H1 (cell line): ENCODE data around the gene MEF2C. TPM values are rescaled to one million over a fixed set of nuclear protein-coding genes. Genes with fewer than 3 reads are reported as not detected.

Experiments
- CTCF ChIA-PET: fragments of 300-600 bp; sonication (Branson Sonifier 250); formaldehyde crosslinking; loops from one replicate; lab custom pipeline; 2021; ENCODE audit not compliant: partially characterized antibody; lab: Charles Lee
- POLR2A ChIA-PET: fragments of 300-600 bp; sonication (Branson Sonifier 250); formaldehyde crosslinking; loops from one replicate; lab custom pipeline; 2021; ENCODE audit warnings: inconsistent platforms; ENCODE audit not compliant: partially characterized antibody; lab: Charles Lee
- DNase-seq, 2 experiments: peaks; one replicate each; pipeline versions ENCODE4 v3.0.0 to v3.0.0-alpha.2; 2010 to 2022; ENCODE audit warnings: low spot score in 2 of 2, low read depth in 1 of 2, mixed read lengths in 1 of 2
- FAIRE-seq: peaks from 2 replicates; lab custom pipeline; 2011; peaks lifted over from hg19 to GRCh38; lab: Jason Lieb, UNC
- H2AFZ ChIP-seq: 2 replicates; pipeline ENCODE4 v1.8.1; 2012; ENCODE audit warnings: low read length, inconsistent platforms
- H2AK5ac ChIP-seq: 2 replicates; pipeline ENCODE4 v1.6.1; 2013; ENCODE audit warnings: low read depth, low read length
- H2BK120ac ChIP-seq: replicated peaks from 2 replicates; pipeline ENCODE3; 2013; ENCODE audit warnings: low read depth, low read length, inconsistent platforms
- H2BK12ac ChIP-seq: 2 replicates; pipeline ENCODE4 v1.6.1; 2013; ENCODE audit warnings: low read depth, low read length
- H2BK15ac ChIP-seq: 2 replicates; pipeline ENCODE4 v1.6.1; 2013; ENCODE audit warnings: low read length
- H2BK20ac ChIP-seq: 2 replicates; pipeline ENCODE4 v1.6.1; 2013; ENCODE audit warnings: low read length
- H2BK5ac ChIP-seq: 2 replicates; pipeline ENCODE4 v1.6.1; 2013; ENCODE audit warnings: low read depth, low read length
- H3K14ac ChIP-seq: 2 replicates; pipeline ENCODE4 v1.6.1; 2013; ENCODE audit warnings: inconsistent platforms; ENCODE audit not compliant: insufficient read length
- H3K18ac ChIP-seq: 2 replicates; pipeline ENCODE4 v1.6.1; 2013; ENCODE audit warnings: low read length; ENCODE audit errors: extremely low read depth
- H3K23ac ChIP-seq: 2 replicates; pipeline ENCODE4 v1.6.1; 2013; ENCODE audit warnings: inconsistent platforms; ENCODE audit not compliant: insufficient read length
- H3K23me2 ChIP-seq: 2 replicates; pipeline ENCODE4 v1.6.1; 2013; ENCODE audit warnings: low read depth, low read length
- H3K27ac ChIP-seq: 2 replicates; pipeline ENCODE4 v1.6.1; 2011; ENCODE audit warnings: low read depth, low read length, inconsistent platforms
- H3K27me3 ChIP-seq, 4 experiments: replicated peaks in 1 of 4; 1 replicate in 1 of 4; 2 replicates in 3 of 4; pipeline versions ENCODE4 v1.6.1 to v1.8.1; 2011 to 2013; ENCODE audit warnings: low read length in 3 of 4, mild to moderate bottlenecking in 3 of 4, inconsistent platforms in 2 of 4, mixed read lengths in 2 of 4, moderate library complexity in 1 of 4; ENCODE audit not compliant: control insufficient read depth in 3 of 4, insufficient read depth in 3 of 4; ENCODE audit errors: extremely low read depth in 1 of 4
- H3K36me3 ChIP-seq, 4 experiments: 2 replicates each; pipeline versions ENCODE4 v1.6.1 to v1.8.1; 2011 to 2013; ENCODE audit warnings: mild to moderate bottlenecking in 4 of 4, low read length in 3 of 4, moderate library complexity in 2 of 4, control low read depth in 1 of 4, inconsistent platforms in 1 of 4; ENCODE audit not compliant: insufficient read depth in 4 of 4, control insufficient read depth in 2 of 4
- H3K4ac ChIP-seq: replicated peaks from 2 replicates; pipeline ENCODE3; 2013; ENCODE audit warnings: low read length, low read depth, mixed read lengths, inconsistent platforms; ENCODE audit not compliant: insufficient read length
- H3K4me1 ChIP-seq, 4 experiments: replicated peaks in 1 of 4; 1 replicate in 1 of 4; 2 replicates in 3 of 4; pipeline versions ENCODE4 v1.6.1 to v1.8.1; 2011 to 2013; ENCODE audit warnings: low read length in 3 of 4, inconsistent platforms in 2 of 4, mixed read lengths in 1 of 4; ENCODE audit not compliant: insufficient read depth in 4 of 4, control insufficient read depth in 3 of 4
- H3K4me2 ChIP-seq, 2 experiments: 2 replicates each; pipeline versions ENCODE4 v1.6.1 to v1.8.1; 2011 to 2013; ENCODE audit warnings: low read depth in 2 of 2, low read length in 2 of 2, control low read depth in 1 of 2, inconsistent platforms in 1 of 2, mild to moderate bottlenecking in 1 of 2; ENCODE audit not compliant: insufficient read depth in 1 of 2
- H3K4me3 ChIP-seq, 4 experiments: fragments of 200-600, 300-600 bp in 1 of 4; sonication (generic), shearing (Covaris generic), sonication (Bioruptor Twin) in 1 of 4; 2 replicates each; pipeline versions ENCODE4 v1.5.1 to v1.8.1; 2011 to 2016; ENCODE audit warnings: low read length in 4 of 4, low read depth in 3 of 4, control low read depth in 2 of 4, inconsistent platforms in 2 of 4, mild to moderate bottlenecking in 2 of 4, mixed read lengths in 1 of 4, moderate library complexity in 1 of 4; ENCODE audit not compliant: insufficient read depth in 2 of 4; ENCODE audit errors: extremely low read depth in 1 of 4
- H3K56ac ChIP-seq: replicated peaks from 2 replicates; pipeline ENCODE3; 2013; ENCODE audit warnings: low read depth, mild to moderate bottlenecking, mixed read lengths, low read length, inconsistent platforms; ENCODE audit not compliant: insufficient read length
- H3K79me1 ChIP-seq: 2 replicates; pipeline ENCODE4 v1.6.1; 2013; ENCODE audit warnings: low read depth, low read length, control low read depth
- H3K79me2 ChIP-seq, 2 experiments: 2 replicates each; pipeline versions ENCODE4 v1.6.1 to v1.8.1; 2012 to 2013; ENCODE audit warnings: low read length in 2 of 2, mild to moderate bottlenecking in 2 of 2, inconsistent platforms in 1 of 2; ENCODE audit not compliant: insufficient read depth in 2 of 2, control insufficient read depth in 1 of 2
- H3K9ac ChIP-seq, 4 experiments: replicated peaks in 1 of 4; 1 replicate in 1 of 4; 2 replicates in 3 of 4; pipeline versions ENCODE4 v1.6.1 to v1.8.1; 2011 to 2013; ENCODE audit warnings: low read depth in 3 of 4, low read length in 3 of 4, control low read depth in 2 of 4, mild to moderate bottlenecking in 2 of 4, moderate library complexity in 2 of 4, inconsistent platforms in 1 of 4; ENCODE audit errors: extremely low read depth in 1 of 4
- H3K9me3 ChIP-seq, 2 experiments: 2 replicates each; pipeline versions ENCODE4 v1.6.1 to v1.8.1; 2012 to 2013; ENCODE audit warnings: mild to moderate bottlenecking in 2 of 2, moderate library complexity in 2 of 2, control low read depth in 1 of 2, inconsistent platforms in 1 of 2, low read depth in 1 of 2, low read length in 1 of 2, mixed read lengths in 1 of 2; ENCODE audit not compliant: insufficient read depth in 2 of 2
- H4K20me1 ChIP-seq, 2 experiments: replicated peaks in 1 of 2; 2 replicates each; pipeline versions ENCODE3 to v1.8.1; 2011 to 2013; ENCODE audit warnings: inconsistent platforms in 2 of 2, low read length in 2 of 2, mild to moderate bottlenecking in 1 of 2; ENCODE audit not compliant: insufficient read depth in 2 of 2, control insufficient read depth in 1 of 2
- H4K5ac ChIP-seq: 2 replicates; pipeline ENCODE4 v1.6.1; 2013; ENCODE audit warnings: low read length, low read depth, mixed read lengths, inconsistent platforms; ENCODE audit not compliant: insufficient read length
- H4K8ac ChIP-seq: 2 replicates; pipeline ENCODE4 v1.8.0; 2013; ENCODE audit warnings: mild to moderate bottlenecking, moderate library complexity, low read length, inconsistent platforms; ENCODE audit not compliant: insufficient read depth; ENCODE audit errors: extremely low read depth
- H4K91ac ChIP-seq: replicated peaks from 2 replicates; pipeline ENCODE3; 2013; ENCODE audit warnings: low read length, mixed read lengths, inconsistent platforms; ENCODE audit not compliant: insufficient read length
- CBX8 ChIP-seq: fragments of 300-800, 300-1000 bp; sonication (generic); IDR thresholded peaks from 2 replicates; pipeline ENCODE4 v1.7.1; 2016; ENCODE audit warnings: low read depth, low read length, borderline replicate concordance
- CEBPB ChIP-seq: IDR thresholded peaks from 2 replicates; pipeline ENCODE4 v1.6.1; 2012; ENCODE audit warnings: low read depth, low read length
- CREB1 ChIP-seq: IDR thresholded peaks from 2 replicates; pipeline ENCODE4 v1.6.1; 2012; ENCODE audit warnings: inconsistent platforms
- FOSL1 ChIP-seq: IDR thresholded peaks from 2 replicates; pipeline ENCODE4 v1.6.1; 2011; ENCODE audit warnings: mild to moderate bottlenecking, low read depth, low read length, moderate library complexity; ENCODE audit not compliant: insufficient read depth
- GABPA ChIP-seq: IDR thresholded peaks from 2 replicates; pipeline ENCODE4 v1.6.1; 2011; ENCODE audit warnings: mild to moderate bottlenecking, low read length, moderate library complexity, borderline replicate concordance; ENCODE audit not compliant: insufficient read depth
- HDAC2 ChIP-seq, 2 experiments: fragments of 300-600 bp in 1 of 2; sonication (generic) in 1 of 2; IDR thresholded peaks; 2 replicates each; pipeline ENCODE4 v1.6.1; 2011 to 2012; ENCODE audit warnings: low read depth in 2 of 2, low read length in 2 of 2, mild to moderate bottlenecking in 2 of 2, moderate library complexity in 2 of 2, borderline replicate concordance in 1 of 2, inconsistent platforms in 1 of 2
- JUN ChIP-seq: IDR thresholded peaks from 2 replicates; pipeline ENCODE4 v1.6.1; 2011; ENCODE audit warnings: low read depth, mild to moderate bottlenecking, improper control_type of control experiment, low read length
- KDM4A ChIP-seq: IDR thresholded peaks from one replicate; pipeline ENCODE4 v1.7.1; 2012; ENCODE audit warnings: low read depth, mild to moderate bottlenecking, moderate library complexity, low read length, inconsistent platforms; ENCODE audit not compliant: severe bottlenecking
- NRF1 ChIP-seq: IDR thresholded peaks from 2 replicates; pipeline ENCODE4 v1.6.1; 2011; ENCODE audit warnings: mild to moderate bottlenecking, low read depth, low read length, improper control_type of control experiment
- POLR2AphosphoS5 ChIP-seq: IDR thresholded peaks from 2 replicates; pipeline ENCODE4 v1.6.1; 2011; ENCODE audit warnings: low read depth, low read length
- RAD21 ChIP-seq, 2 experiments: IDR thresholded peaks in 1 of 2; conservative IDR thresholded peaks in 1 of 2; 2 replicates each; pipeline ENCODE4 v1.6.1; 2011; ENCODE audit warnings: low read depth in 2 of 2, low read length in 2 of 2, improper control_type of control experiment in 1 of 2, inconsistent platforms in 1 of 2, mild to moderate bottlenecking in 1 of 2, moderate library complexity in 1 of 2
- RBBP5 ChIP-seq: IDR thresholded peaks from 2 replicates; pipeline ENCODE4 v1.7.1; 2012; ENCODE audit warnings: low read depth, mild to moderate bottlenecking, inconsistent platforms, low read length, moderate library complexity, borderline replicate concordance
- RFX5 ChIP-seq: IDR thresholded peaks from 2 replicates; pipeline ENCODE4 v1.6.1; 2011; ENCODE audit warnings: low read depth, low read length, improper control_type of control experiment, borderline replicate concordance
- TBP ChIP-seq: IDR thresholded peaks from 2 replicates; pipeline ENCODE4 v1.6.1; 2011; ENCODE audit warnings: low read depth, low read length, improper control_type of control experiment
- WGBS, 2 experiments: shearing (Covaris generic) in 1 of 2; methylation state at CpG; one replicate each; pipeline versions ENCODE4 v1.1.6 to v1.1.7; 2013 to 2015; ENCODE audit warnings: low lambda C conversion rate in 2 of 2, mixed read lengths in 2 of 2, inconsistent platforms in 1 of 2, low coverage in 1 of 2, missing lambda C conversion rate in 1 of 2; ENCODE audit not compliant: insufficient replicate concordance in 2 of 2, insufficient coverage in 1 of 2, insufficient read length in 1 of 2; ENCODE audit errors: extremely low coverage in 1 of 2, missing lambda C conversion rate in 1 of 2; 5-methylcytosine and 5-hydroxymethylcytosine counted together
- polyA plus RNA-seq, 7 experiments: library from polyadenylated mRNA; depleted of rRNA in 3 of 7; stranded (reverse) in 5 of 7; unstranded in 2 of 7; fragments of >200 nt in 5 of 7; fragments of 200-250 nt in 2 of 7; gene quantifications; 1 replicate in 5 of 7; 2 replicates in 1 of 7; 4 replicates in 1 of 7; pipeline versions ENCODE4 v1.2.1 to v1.2.3, GENCODE V29; 2011 to 2013; ENCODE audit warnings: missing spikeins in 2 of 7, mixed read lengths in 2 of 7
- total RNA-seq: library from RNA; stranded (reverse); fragmentation: NEBNext Ultra II Directional; extraction: Animal tissue kit (Norgen Biotek cat#: 25700); gene quantifications from 2 replicates; pipeline ENCODE4 v1.2.1, GENCODE V29; 2021

The MEF2C gene
- total and polyA plus RNA-seq, 2 of the 8 experiments (the other 6 are each of a cell fraction or from before 2014, with no cell fraction given) = 0.59 to 0.99 TPM

GRCh38 chr5:88745093-88745696 is 137.8 kb downstream of the MEF2C start:
- no peak for DNase-seq
- POLR2A ChIA-PET = no interaction called here
- no peak for TF ChIP-seq RFX5
- no peak for TF ChIP-seq FOSL1
- TF ChIP-seq KDM4A = no peak
- no peak for TF ChIP-seq TBP
- TF ChIP-seq POLR2AphosphoS5 = no peak
- TF ChIP-seq GABPA = no peak
- TF ChIP-seq CEBPB = no peak
- no peak for TF ChIP-seq CBX8
- TF ChIP-seq HDAC2 (IDR thresholded peaks at IDR 0.05; ENCODE audit: borderline replicate concordance in 1 of 2, low read depth in 2 of 2, low read length in 2 of 2) = no peak
- TF ChIP-seq RBBP5 = no peak
- TF ChIP-seq JUN = no peak
- no peak for TF ChIP-seq CREB1
- TF ChIP-seq NRF1 = no peak
- TF ChIP-seq RAD21 (IDR thresholded peaks at IDR 0.05 in 1 of 2, conservative IDR thresholded peaks at IDR 0.05 in 1 of 2; ENCODE audit: low read depth in 2 of 2, low read length in 2 of 2) = no peak

More at GRCh38 chr5:88745093-88745696, 137.8 kb downstream of the MEF2C start:
- no peaks in the 10 kb centered on the region for H3K79me2 ChIP-seq
- H3K4me1 ChIP-seq = no peaks in the 10 kb centered on the region
- no peak overlapping the region for H2BK20ac ChIP-seq
- H3K9me3 ChIP-seq = no peaks in the 10 kb centered on the region
- H4K91ac ChIP-seq = no peak overlapping the region
- H4K20me1 ChIP-seq = no peaks in the 10 kb centered on the region
- H2BK15ac ChIP-seq = no peak overlapping the region
- H3K4me2 ChIP-seq = no peak overlapping the region
- no peak overlapping the region for H3K18ac ChIP-seq
- no peaks in the 10 kb centered on the region for H3K36me3 ChIP-seq
- no peaks in the 10 kb centered on the region for H3K79me1 ChIP-seq
- H2AFZ ChIP-seq = no peak overlapping the region
- 91% methylated on average over 7 of the region's 7 CpGs; no CpG with 5 or more reads in 1 of the 2 experiments for WGBS, 2 experiments
- no peak for FAIRE-seq
- H2BK5ac ChIP-seq = no peak overlapping the region
- no peak overlapping the region for H3K9ac ChIP-seq
- no peak overlapping the region for H3K23ac ChIP-seq
- no peak overlapping the region for H3K4ac ChIP-seq
- CTCF ChIA-PET = interaction anchor here (3.5 kb wide), 1 partner anchor 15 kb away, joined by 19 read pairs; no protein-coding TSS in a partner anchor
- H3K23me2 ChIP-seq = no peaks in the 10 kb centered on the region
- no peak overlapping the region for H2AK5ac ChIP-seq
- no peak overlapping the region for H3K27ac ChIP-seq
- no peak overlapping the region for H4K5ac ChIP-seq
- no peak overlapping the region for H3K56ac ChIP-seq
- no peak overlapping the region for H3K14ac ChIP-seq
- H2BK12ac ChIP-seq = no peak overlapping the region
- no peak overlapping the region for H2BK120ac ChIP-seq
- no peak overlapping the region for H3K4me3 ChIP-seq
- no peaks in the 10 kb centered on the region for H3K27me3 ChIP-seq
- no peak overlapping the region for H4K8ac ChIP-seq
